HepG2 (cell line): ENCODE measurements around the gene MB. TPM values are rescaled to one million over a fixed set of nuclear protein-coding genes. Genes with fewer than 3 reads are reported as not detected.

Source experiments
- ATAC-seq: fragments of 200-7000 bp; cut with Tn5 transposase; 3 replicates; pipeline ENCODE4 v1.9.1; 2020; ENCODE audit warnings: mild to moderate bottlenecking, moderate library complexity
- BruUV-seq: library from RNA; stranded (reverse); fragments of 400-500 nt; replicated peaks from 2 replicates; lab custom pipeline; 2021; lab: Mats Ljungman, UMichigan
- CTCF ChIA-PET: fragments of 300-600 bp; formaldehyde crosslinking; extraction: SDS; loops from one replicate; lab custom pipeline; 2021; ENCODE audit warnings: low total read pairs, inconsistent platforms, low intra/inter-chr PET ratio; lab: Yijun Ruan, JAX
- POLR2A ChIA-PET: fragments of 350-600 bp; sonication (Branson Sonifier 250); formaldehyde crosslinking; loops from one replicate; lab custom pipeline; 2020; ENCODE audit warnings: antibody characterized with exemption, inconsistent platforms; lab: Yijun Ruan, JAX
- DNase-seq: peaks from one replicate; pipeline ENCODE4 v3.0.0-alpha.2; 2015; ENCODE audit warnings: low spot score
- FAIRE-seq: peaks from 3 replicates; lab custom pipeline; 2011; peaks lifted over from hg19 to GRCh38; lab: Jason Lieb, UNC
- H2AFZ ChIP-seq: one replicate; pipeline ENCODE4 v1.6.1; 2011; ENCODE audit warnings: low read length, inconsistent platforms
- H3K27ac ChIP-seq: fragments of 300-600 bp; 3 replicates; pipeline ENCODE4 v1.8.0; 2011; ENCODE audit warnings: mixed run types, mild to moderate bottlenecking, mixed read lengths, low read length, inconsistent platforms; ENCODE audit not compliant: insufficient read depth; ENCODE audit errors: extremely low read length
- H3K27me3 ChIP-seq, 2 experiments: fragments of 200-600 bp in 1 of 2; 2 replicates in 1 of 2; 3 replicates in 1 of 2; pipeline versions ENCODE4 v1.6.0 to v1.8.0; 2011; ENCODE audit warnings: low read length in 2 of 2, mild to moderate bottlenecking in 2 of 2, moderate library complexity in 2 of 2, inconsistent platforms in 1 of 2; ENCODE audit not compliant: insufficient read depth in 2 of 2, control insufficient read depth in 1 of 2
- H3K36me3 ChIP-seq, 2 experiments: fragments of 200-600 bp in 1 of 2; replicated peaks in 1 of 2; 2 replicates in 1 of 2; 3 replicates in 1 of 2; pipeline versions ENCODE4 v1.5.1 to v1.8.0; 2011; ENCODE audit warnings: low read length in 2 of 2, inconsistent platforms in 1 of 2; ENCODE audit not compliant: insufficient read depth in 2 of 2, control insufficient read depth in 1 of 2
- H3K4me1 ChIP-seq: 2 replicates; pipeline ENCODE4 v1.5.1; 2012; ENCODE audit warnings: low read length, inconsistent platforms; ENCODE audit not compliant: insufficient read depth
- H3K4me2 ChIP-seq: 2 replicates; pipeline ENCODE4 v1.6.0; 2011; ENCODE audit warnings: low read depth, low read length, inconsistent platforms
- H3K4me3 ChIP-seq, 3 experiments: fragments of 200-600 bp in 1 of 3; sonication (generic), shearing (Covaris generic) in 1 of 3; replicated peaks in 1 of 3; 2 replicates each; pipeline ENCODE4 v1.5.1; 2011 to 2016; ENCODE audit warnings: low read length in 3 of 3, inconsistent platforms in 2 of 3, low read depth in 2 of 3, mild to moderate bottlenecking in 2 of 3, control low read depth in 1 of 3, mixed read lengths in 1 of 3; ENCODE audit not compliant: insufficient read depth in 1 of 3
- H3K79me2 ChIP-seq: one replicate; pipeline ENCODE4 v1.6.1; 2011; ENCODE audit warnings: low read length, inconsistent platforms; ENCODE audit not compliant: insufficient read depth
- H3K9ac ChIP-seq: 2 replicates; pipeline ENCODE4 v1.6.0; 2011; ENCODE audit warnings: mild to moderate bottlenecking, low read depth, low read length, inconsistent platforms; ENCODE audit not compliant: insufficient read depth
- H3K9me3 ChIP-seq: 2 replicates; pipeline ENCODE4 v1.5.1; 2012; ENCODE audit warnings: mild to moderate bottlenecking, low read length
- H4K20me1 ChIP-seq: 2 replicates; pipeline ENCODE4 v1.6.0; 2011; ENCODE audit warnings: inconsistent platforms, mild to moderate bottlenecking, low read length, moderate library complexity; ENCODE audit not compliant: insufficient read depth
- HDAC1 ChIP-seq: sonication (generic); formaldehyde crosslinking; IDR thresholded peaks from 2 replicates; pipeline ENCODE4 v1.5.1; 2020; ENCODE audit warnings: mild to moderate bottlenecking, missing genetic modification reagents
- ZFX ChIP-seq: sonication (generic); formaldehyde crosslinking; IDR thresholded peaks from 2 replicates; pipeline ENCODE4 v1.4.0; 2020; ENCODE audit warnings: mild to moderate bottlenecking, low read depth, missing genetic modification reagents, moderate library complexity
- ZSCAN25 ChIP-seq: sonication (generic); formaldehyde crosslinking; IDR thresholded peaks from 2 replicates; pipeline ENCODE4 v1.8.0; 2022; ENCODE audit warnings: mild to moderate bottlenecking, missing genetic modification reagents
- WGBS: methylation state at CpG from one replicate; pipeline ENCODE4 v1.1.6; 2017; ENCODE audit warnings: low lambda C conversion rate; 5-methylcytosine and 5-hydroxymethylcytosine counted together
- in situ Hi-C: cut with HindIII; loops from 2 replicates; pipeline ENCODE4 v1.10.0; 2017; ENCODE audit warnings: low pct_unique_long_range_greater_than_20kb; ENCODE audit not compliant: extremely low pct_ligation_motif_present
- intact Hi-C: fragments of 100-400 bp; cut with micrococcal nuclease; formaldehyde crosslinking; loops from one replicate; pipeline ENCODE4 v1.10.0; 2022; ENCODE audit not compliant: unreplicated experiment
- polyA plus RNA-seq, 8 experiments: library from polyadenylated mRNA; depleted of rRNA in 3 of 8; stranded (reverse) in 7 of 8; unstranded in 1 of 8; fragments of >200 nt; fragmentation: Illumina TruSeq in 4 of 8; extraction: Trizol in 4 of 8; gene quantifications; 2 replicates each; pipeline versions ENCODE4 v1.2.1 to v1.2.3, GENCODE V29; 2011 to 2016; ENCODE audit warnings: low read depth in 4 of 8, missing spikeins in 1 of 8, mixed read lengths in 1 of 8; ENCODE audit not compliant: insufficient read depth in 1 of 8
- total RNA-seq, 5 experiments: library from RNA; depleted of rRNA; stranded (reverse); fragments of >200 nt; fragmentation: Illumina TruSeq; extraction: Trizol; gene quantifications; 2 replicates each; pipeline ENCODE4 v1.2.3, GENCODE V29; 2016; ENCODE audit warnings: low read depth in 1 of 5
- TF ChIP-seq, protein P1 (sequence below): sonication (generic); formaldehyde crosslinking; IDR thresholded peaks from 2 replicates; pipeline ENCODE4 v1.5.1; 2020; ENCODE audit warnings: mild to moderate bottlenecking, missing genetic modification reagents, moderate library complexity

Gene MB
- total and polyA plus RNA-seq, 2 of the 13 experiments (the other 11 are each of a cell fraction or from before 2014, with no cell fraction given), result 0.07 TPM; not detected in 1

DNA sequence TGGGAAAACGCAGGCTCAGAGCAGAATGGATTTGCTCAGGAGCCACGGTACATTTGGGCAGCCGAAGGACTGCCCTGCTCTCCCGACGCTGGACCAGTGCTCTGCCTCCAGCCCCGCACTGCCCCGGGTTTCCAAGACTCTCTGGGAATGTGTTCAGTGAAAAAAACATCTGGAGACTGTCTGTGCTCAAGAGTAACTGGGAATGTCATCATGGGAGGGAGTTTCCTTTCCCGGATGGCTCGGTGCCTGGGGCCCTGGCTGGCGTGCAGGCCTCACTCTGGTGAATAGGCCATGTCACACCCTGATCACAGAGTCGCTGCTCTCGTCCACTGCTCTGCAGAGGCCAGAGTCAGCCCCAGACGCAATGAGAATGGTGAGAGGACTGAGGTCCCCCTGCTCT lies 21.3 kb upstream of the MB start:
- Histone ChIP-seq H3K4me1 (peaks cover 55% of the 10 kb centered on the region), H3K9ac (no peak overlapping the region), H4K20me1 (no peaks in the 10 kb centered on the region), H3K36me3 (no peaks in the 10 kb centered on the region), H3K4me3 (no peak overlapping the region), H3K4me2 (peak overlapping the region; percentile 38)
- intact Hi-C loops, result no loop called here
- 47% methylated on average over 12 of the region's 13 CpGs for WGBS
- POLR2A ChIA-PET, result no interaction called here
- BruUV-seq, result no TSS peak
- TF ChIP-seq, protein P1, sequence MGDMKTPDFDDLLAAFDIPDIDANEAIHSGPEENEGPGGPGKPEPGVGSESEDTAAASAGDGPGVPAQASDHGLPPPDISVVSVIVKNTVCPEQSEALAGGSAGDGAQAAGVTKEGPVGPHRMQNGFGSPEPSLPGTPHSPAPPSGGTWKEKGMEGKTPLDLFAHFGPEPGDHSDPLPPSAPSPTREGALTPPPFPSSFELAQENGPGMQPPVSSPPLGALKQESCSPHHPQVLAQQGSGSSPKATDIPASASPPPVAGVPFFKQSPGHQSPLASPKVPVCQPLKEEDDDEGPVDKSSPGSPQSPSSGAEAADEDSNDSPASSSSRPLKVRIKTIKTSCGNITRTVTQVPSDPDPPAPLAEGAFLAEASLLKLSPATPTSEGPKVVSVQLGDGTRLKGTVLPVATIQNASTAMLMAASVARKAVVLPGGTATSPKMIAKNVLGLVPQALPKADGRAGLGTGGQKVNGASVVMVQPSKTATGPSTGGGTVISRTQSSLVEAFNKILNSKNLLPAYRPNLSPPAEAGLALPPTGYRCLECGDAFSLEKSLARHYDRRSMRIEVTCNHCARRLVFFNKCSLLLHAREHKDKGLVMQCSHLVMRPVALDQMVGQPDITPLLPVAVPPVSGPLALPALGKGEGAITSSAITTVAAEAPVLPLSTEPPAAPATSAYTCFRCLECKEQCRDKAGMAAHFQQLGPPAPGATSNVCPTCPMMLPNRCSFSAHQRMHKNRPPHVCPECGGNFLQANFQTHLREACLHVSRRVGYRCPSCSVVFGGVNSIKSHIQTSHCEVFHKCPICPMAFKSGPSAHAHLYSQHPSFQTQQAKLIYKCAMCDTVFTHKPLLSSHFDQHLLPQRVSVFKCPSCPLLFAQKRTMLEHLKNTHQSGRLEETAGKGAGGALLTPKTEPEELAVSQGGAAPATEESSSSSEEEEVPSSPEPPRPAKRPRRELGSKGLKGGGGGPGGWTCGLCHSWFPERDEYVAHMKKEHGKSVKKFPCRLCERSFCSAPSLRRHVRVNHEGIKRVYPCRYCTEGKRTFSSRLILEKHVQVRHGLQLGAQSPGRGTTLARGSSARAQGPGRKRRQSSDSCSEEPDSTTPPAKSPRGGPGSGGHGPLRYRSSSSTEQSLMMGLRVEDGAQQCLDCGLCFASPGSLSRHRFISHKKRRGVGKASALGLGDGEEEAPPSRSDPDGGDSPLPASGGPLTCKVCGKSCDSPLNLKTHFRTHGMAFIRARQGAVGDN (CRISPR knock-in tag), result peak; percentile 22; the same call in 1 of the 2 replicates
- TF ChIP-seq HDAC1 (CRISPR knock-in tag), result no peak
- no peak for TF ChIP-seq ZSCAN25 (CRISPR knock-in tag)
- TF ChIP-seq ZFX, result peak; percentile 33; the same call in 1 of the 2 replicates
- TF ChIP-seq, all 625 proteins: peak for 2
- Histone ChIP-seq H3K9me3 (no peaks in the 10 kb centered on the region), H2AFZ (no peak overlapping the region), H3K79me2 (no peaks in the 10 kb centered on the region), H3K27me3 (no peaks in the 10 kb centered on the region; a peak in 1 of 5 replicates), H3K27ac (no peak overlapping the region)
- FAIRE-seq (no peak), ATAC-seq (peak; percentile 41; the same call in 2 of the 3 replicates), DNase-seq (no peak)
- in situ Hi-C loops, result loop anchor here (10.0 kb wide), 2 partner anchors 96 to 196 kb away; no protein-coding TSS in a partner anchor
- CTCF ChIA-PET, result no interaction called here
